ENCODE measurements around the gene PIGN.

Gene PIGN, protein sequence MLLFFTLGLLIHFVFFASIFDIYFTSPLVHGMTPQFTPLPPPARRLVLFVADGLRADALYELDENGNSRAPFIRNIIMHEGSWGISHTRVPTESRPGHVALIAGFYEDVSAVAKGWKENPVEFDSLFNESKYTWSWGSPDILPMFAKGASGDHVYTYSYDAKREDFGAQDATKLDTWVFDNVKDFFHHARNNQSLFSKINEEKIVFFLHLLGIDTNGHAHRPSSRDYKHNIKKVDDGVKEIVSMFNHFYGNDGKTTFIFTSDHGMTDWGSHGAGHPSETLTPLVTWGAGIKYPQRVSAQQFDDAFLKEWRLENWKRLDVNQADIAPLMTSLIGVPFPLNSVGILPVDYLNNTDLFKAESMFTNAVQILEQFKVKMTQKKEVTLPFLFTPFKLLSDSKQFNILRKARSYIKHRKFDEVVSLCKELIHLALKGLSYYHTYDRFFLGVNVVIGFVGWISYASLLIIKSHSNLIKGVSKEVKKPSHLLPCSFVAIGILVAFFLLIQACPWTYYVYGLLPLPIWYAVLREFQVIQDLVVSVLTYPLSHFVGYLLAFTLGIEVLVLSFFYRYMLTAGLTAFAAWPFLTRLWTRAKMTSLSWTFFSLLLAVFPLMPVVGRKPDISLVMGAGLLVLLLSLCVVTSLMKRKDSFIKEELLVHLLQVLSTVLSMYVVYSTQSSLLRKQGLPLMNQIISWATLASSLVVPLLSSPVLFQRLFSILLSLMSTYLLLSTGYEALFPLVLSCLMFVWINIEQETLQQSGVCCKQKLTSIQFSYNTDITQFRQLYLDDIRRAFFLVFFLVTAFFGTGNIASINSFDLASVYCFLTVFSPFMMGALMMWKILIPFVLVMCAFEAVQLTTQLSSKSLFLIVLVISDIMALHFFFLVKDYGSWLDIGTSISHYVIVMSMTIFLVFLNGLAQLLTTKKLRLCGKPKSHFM

DNA sequence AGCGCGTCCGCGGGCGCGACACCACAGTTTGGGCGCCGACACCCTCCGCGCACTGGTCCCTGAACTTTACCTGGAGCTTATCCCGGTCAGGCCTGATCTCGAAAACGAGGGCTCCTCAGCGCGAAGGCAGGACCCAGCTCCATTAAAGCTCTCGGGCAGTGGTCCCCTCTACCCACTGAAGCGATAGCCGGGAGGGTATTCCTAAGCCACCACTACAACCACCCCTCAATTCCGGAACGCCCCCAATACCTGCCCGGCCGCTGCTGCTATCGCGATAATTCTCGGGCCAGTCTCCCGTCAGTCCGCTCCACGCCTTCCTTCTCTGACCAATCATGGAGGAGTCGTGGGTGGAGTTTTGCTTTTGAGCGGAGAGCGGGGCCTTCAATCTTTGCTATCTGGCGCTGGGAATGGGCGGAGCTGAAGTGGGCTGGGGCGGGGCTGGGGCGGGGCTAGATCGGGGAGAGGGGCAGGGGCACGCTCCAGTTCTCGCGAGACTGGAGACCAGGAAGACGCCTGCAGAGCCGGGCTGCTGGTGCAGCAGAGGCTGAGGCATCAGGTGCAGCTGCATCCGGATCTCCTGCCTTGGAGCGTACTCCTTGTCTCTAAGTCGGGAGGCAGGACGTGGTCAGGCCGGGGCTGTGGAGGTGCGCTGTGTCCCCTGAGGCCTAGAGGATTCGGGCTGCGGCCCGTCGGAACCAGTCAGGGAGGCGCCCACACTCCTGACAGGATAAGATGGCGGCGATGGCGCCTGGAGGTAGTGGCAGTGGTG, at the start of gene PIGN, which contains the start of gene RELCH:
Gene PIGN (minus strand): TSS at position 283 of the 769 bp plus-strand sequence. CDS start 25,703 bp downstream, outside the sequence.
Gene RELCH (plus strand): TSS at position 482 of the 769 bp plus-strand sequence. CDS start 251 bp downstream, at position 733.
- peak; percentile 94 for DNase-seq

- DNase-seq, result no peak
These were observed 49.4 kb upstream of the PIGN start for GRCh38 chr18:62236252-62236651.

GRCh38 chr18:62226047-62226446, 39.2 kb upstream of the PIGN start:
- no peak for DNase-seq

DNA sequence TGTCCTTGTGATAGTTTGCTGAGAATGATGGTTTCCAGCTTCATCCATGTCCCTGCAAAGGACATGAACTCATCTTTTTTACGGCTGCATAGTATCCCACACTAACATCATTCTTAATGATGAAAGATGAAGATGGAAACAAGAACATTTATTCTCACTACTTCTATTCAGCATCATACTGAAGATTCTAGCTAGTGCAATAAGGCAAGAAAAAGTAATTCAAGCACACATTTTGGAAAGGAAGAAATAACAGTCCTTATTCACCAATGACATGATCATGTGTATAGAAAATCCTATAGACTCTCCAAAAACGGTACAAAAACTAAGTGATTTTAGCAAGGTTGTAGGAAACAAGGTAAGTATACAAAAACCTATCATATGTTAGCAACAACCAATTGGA, 37.4 kb upstream of the PIGN start:
- DNase-seq, result no peak

DNA sequence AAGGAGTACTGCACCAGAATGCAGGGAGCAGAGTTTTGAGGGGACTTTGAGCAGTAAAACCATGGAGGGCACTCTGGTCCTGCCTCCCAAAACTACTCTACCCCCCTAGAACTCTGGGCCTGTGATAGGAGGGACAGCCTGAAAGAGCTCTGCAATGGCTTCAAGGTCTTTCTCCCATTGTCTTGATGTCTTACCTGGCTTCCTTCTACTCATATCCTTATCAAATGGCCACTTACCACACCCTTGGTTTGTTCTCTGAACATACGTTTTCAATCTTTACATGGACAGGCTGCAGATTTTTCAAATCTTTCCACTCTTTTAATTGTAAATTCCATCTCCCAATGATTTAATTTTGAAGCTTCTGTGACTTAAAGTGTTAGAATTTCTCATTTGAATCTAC, 27.9 kb upstream of the PIGN start:
- DNase-seq, result no peak

- no peak for DNase-seq
These were observed 24.5 kb upstream of the PIGN start for GRCh38 chr18:62211325-62211828.

- DNase-seq, result no peak
These were observed 23.3 kb upstream of the PIGN start for GRCh38 chr18:62210138-62210537.

GRCh38 chr18:62209046-62209445, 22.2 kb upstream of the PIGN start:
- no peak for DNase-seq

- no peak for DNase-seq
These were observed 19.7 kb upstream of the PIGN start for GRCh38 chr18:62206593-62206992.

DNA sequence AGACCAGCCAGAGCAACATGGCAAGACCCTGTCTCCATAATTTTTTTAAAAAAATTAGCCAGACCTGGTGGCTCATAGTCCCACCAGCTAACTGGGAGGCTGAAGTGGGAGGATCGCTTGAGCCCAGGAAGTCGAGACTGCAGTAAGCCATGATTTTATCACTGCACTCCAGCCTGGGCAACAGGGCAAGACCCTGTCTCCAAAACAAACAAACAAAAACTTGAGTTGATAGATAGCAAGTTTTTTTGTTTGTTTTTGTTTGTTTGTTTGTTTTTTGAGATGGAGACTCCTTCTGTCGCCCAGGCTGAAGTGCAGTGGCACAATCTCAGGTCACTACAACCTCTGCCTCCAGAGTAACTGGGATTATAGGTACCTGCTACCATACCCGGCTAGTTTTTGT, 19.0 kb upstream of the PIGN start:
- no peak for DNase-seq

DNA sequence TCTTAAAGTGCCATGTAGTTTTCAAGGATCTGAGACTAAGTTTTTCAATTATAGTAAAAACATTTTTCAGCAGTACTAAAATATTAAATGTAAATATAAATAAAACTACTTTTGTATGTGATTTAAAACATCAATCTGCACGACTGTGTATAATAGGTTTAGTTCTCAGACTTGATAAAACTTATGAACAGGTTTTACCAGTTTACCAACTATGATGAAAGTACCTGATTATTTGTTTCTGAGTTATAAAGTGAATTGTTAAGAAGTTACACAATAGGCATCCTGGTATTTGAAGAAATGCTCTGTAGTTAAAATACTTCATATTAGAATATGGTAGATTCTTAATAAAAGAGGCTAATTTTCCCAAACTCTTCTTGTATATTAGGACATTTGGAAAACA, 15.0 kb upstream of the PIGN start:
- DNase-seq, result no peak

GRCh38 chr18:62200121-62200914, 13.5 kb upstream of the PIGN start:
- no peak for DNase-seq

DNA sequence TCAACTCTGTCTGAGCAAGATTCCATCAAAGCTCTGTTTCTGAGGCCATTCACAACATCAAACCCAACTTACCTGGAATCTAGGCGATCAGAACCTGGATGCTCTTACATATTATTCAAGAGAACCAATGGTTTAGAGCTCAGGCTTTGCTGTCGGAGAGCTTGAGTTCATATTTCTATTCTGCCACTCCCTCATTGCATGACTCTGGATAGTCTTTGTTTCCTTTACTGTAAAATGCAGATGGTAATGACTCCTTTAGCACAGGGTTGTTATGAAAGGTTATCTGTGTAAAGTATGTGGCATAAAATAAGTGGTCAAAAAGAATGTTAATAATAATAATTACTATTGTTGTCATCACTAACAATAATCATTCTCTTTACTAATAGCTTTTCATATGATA, 12.8 kb upstream of the PIGN start:
- DNase-seq, result no peak

DNA sequence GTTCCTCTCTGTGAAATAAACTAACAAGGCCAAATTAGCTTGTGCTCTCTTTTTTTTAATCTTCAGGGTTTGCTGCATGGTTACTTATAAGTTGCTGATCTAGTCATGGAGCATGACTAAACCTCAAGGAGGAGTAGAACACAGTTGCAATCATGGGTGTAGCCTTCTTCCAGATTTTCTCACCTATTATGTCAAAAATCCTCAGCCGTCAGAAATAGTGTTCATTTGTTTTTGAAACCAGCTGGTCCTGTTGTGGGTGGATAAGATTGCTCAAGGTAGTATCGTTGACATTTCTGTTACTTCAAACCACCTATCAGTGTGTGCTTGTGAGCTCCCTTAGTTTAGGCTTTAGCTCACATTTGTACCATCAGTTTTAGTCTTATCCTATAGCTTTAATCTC, 11.4 kb upstream of the PIGN start:
- DNase-seq, result no peak

DNA sequence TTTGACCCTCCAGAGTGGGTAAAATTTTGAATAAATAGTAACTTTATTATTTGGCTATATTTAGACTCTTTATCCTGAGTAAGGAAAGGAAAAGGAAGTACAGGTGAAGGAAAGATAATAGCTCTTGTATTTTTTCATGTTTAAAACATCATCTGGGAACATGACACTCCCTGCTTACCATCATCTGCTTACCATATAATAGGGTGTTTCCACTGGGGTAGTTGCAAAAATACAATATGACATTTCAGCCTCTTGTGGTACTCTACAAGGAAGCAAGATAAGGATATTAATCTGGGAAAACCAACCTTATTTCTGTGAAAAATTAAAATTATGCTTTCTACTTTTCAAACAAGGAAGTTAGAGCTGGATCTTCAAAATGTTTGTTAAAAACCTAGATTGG, 10.1 kb upstream of the PIGN start:
- DNase-seq, result no peak

DNA sequence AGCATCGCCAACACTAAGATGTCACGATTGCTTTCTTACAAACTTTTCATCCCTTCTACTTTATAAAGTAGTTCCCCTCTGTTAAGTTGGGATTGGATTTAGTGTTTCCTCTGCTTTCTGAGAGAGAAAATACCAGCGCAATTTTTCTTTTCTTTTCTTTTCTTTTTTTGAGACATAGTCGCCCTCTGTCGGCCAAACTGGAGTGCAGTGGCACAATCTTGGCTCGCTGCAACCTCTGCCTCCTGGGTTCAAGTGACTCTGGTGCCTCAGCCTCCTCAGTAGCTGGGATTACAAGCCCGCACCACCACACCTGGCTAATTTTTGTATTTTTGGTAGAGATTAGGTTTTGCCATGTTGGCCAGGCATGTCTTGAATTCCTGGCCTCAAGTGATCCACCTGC, 9.2 kb upstream of the PIGN start:
- no peak for DNase-seq

- no peak for DNase-seq
These were observed 2.4 kb upstream of the PIGN start for GRCh38 chr18:62189208-62189607.

- peak; percentile 19 for DNase-seq
These were observed 971 bp upstream of the PIGN start for GRCh38 chr18:62187543-62188510.

DNA sequence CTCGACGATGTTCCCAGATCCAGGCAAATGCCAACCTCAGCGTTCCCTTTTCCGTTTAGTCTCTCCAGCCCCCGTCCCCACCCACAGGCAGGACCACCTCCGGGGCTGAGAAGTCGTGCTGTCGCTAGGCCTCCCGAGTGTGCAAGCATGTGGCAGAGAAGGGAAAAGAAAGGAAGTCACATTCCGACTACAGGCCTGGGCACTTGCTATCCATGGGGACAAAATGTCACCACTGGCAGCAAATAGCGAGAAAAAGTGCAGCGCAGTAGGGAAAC, 420 bp downstream of the PIGN start:
- DNase-seq, result peak; percentile 74

- DNase-seq, result peak; percentile 36
These were observed 3.2 kb downstream of the PIGN start for GRCh38 chr18:62183578-62184195.

All from NCI-H2227 treated with DMSO at 0.1 percent for 48 hours (cell line).